Gastroesophageal sphincter (tissue), 4 donors: ENCODE data around the gene RCAN3. TPM values are rescaled to one million over a fixed set of nuclear protein-coding genes. Genes with fewer than 3 reads are reported as not detected.

Experiments used
- ATAC-seq: fragments of 150-250 bp; one replicate; pipeline ENCODE4 v1.9.1; 2016; ENCODE audit warnings: mild to moderate bottlenecking, moderate library complexity
- H3K27ac ChIP-seq, 4 donors: fragments of 200-600 bp; sonication (generic) in 3 of 4; 1 replicate in 3 of 4; 2 replicates in 1 of 4; pipeline ENCODE4 v1.5.1; 2016 to 2019
- H3K27me3 ChIP-seq: fragments of 200-600 bp; sonication (generic); one replicate; pipeline ENCODE4 v1.5.1; 2019
- H3K36me3 ChIP-seq, 2 donors: fragments of 200-600 bp; sonication (generic); one replicate each; pipeline ENCODE4 v1.5.1; 2019; ENCODE audit warnings: control low read depth in 1 of 2
- H3K4me1 ChIP-seq, 3 donors: fragments of 200-600 bp; sonication (generic); 1 replicate in 2 of 3; 2 replicates in 1 of 3; pipeline ENCODE4 v1.5.1; 2016 to 2019; ENCODE audit warnings: control low read depth in 2 of 3
- H3K4me3 ChIP-seq, 2 donors: fragments of 200-600 bp; sonication (generic); one replicate each; pipeline ENCODE4 v1.5.1; 2019; ENCODE audit warnings: mild to moderate bottlenecking in 1 of 2, moderate library complexity in 1 of 2
- H3K9me3 ChIP-seq, 3 donors: fragments of 200-600 bp; sonication (generic); one replicate each; pipeline ENCODE4 v1.5.1; 2017 to 2019; ENCODE audit warnings: control low read depth in 2 of 3
- CTCF ChIP-seq, 4 experiments: fragments of 200-600 bp in 2 of 4; fragments of 450-650 bp in 2 of 4; sonication (generic) in 1 of 4; IDR thresholded peaks; one replicate each; pipeline ENCODE4 v1.5.1; 2017 to 2019; ENCODE audit warnings: antibody characterized with exemption in 4 of 4, mild to moderate bottlenecking in 2 of 4, moderate library complexity in 2 of 4
- EP300 ChIP-seq: sonication (generic); formaldehyde crosslinking; IDR thresholded peaks from one replicate; pipeline ENCODE4 v1.6.1; 2017; ENCODE audit warnings: antibody characterized with exemption, mild to moderate bottlenecking
- POLR2A ChIP-seq, 2 donors: fragments of 450-650 bp; IDR thresholded peaks; one replicate each; pipeline ENCODE4 v1.6.1; 2017; ENCODE audit warnings: antibody characterized with exemption in 2 of 2, mild to moderate bottlenecking in 2 of 2, moderate library complexity in 1 of 2
- POLR2AphosphoS5 ChIP-seq: sonication (generic); formaldehyde crosslinking; IDR thresholded peaks from one replicate; pipeline ENCODE4 v1.6.1; 2017; ENCODE audit warnings: antibody characterized with exemption
- WGBS, 2 donors: methylation state at CpG; one replicate each; pipeline ENCODE4 v1.1.5; 2018; ENCODE audit warnings: low coverage in 1 of 2; 5-methylcytosine and 5-hydroxymethylcytosine counted together
- total RNA-seq, 4 donors: library from RNA; depleted of rRNA; stranded (reverse); fragments of >200 nt; gene quantifications; one replicate each; pipeline ENCODE4 v1.1.0, GENCODE V29; 2016

The RCAN3 gene
- total RNA-seq, 4 donors from 2014 or later, result 9.0 to 12.7 (median 11.5) TPM

GRCh38 chr1:24564695-24565094, 62.1 kb downstream of the RCAN3 start:
- H3K9me3 ChIP-seq, result no peaks in the 10 kb centered on the region
- 57 to 70% methylated on average over 2 of the region's 2 CpGs for WGBS, 2 donors

DNA sequence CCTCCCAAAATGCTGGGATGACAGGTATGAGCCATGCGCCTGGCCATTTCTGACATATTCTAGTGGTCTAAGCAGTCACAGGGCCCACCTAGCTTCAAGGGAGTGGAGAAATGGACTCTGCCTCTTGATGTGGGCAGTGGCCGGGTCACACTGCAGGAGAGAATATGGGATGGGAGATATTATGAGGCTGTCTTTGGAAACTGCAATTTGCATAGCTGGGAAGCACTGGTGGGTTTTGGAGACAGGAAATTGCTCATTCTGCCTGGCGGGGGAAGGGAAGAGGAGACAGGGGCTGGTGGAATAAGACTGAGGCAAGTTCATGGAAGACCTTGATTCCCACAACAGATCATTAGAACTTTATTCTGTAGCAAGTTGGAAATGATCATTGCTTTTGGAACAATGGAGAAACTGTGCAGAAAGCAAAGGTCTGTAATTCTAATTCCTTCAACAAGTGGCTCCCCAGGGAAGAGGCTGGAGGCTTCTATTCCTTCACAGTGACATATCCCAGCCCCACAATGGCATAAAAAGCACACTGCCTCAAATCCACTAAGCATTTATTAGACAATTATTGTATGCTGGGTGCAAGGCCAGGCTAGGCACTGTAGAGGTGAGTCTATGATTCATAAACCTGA, 63.7 kb downstream of the RCAN3 start:
- H3K27me3 ChIP-seq, result peaks cover 7% of the 10 kb centered on the region
- no peak for ATAC-seq
- H3K4me3 ChIP-seq, result no peak overlapping the region
- peaks cover 0 to 5% (median 0%) of the 10 kb centered on the region in 3 donors for H3K4me1 ChIP-seq
- 63 to 70% methylated on average over 1 to 2 of the region's 3 CpGs for WGBS, 2 donors
- no peak overlapping the region for H3K27ac ChIP-seq
- no peaks in the 10 kb centered on the region for H3K36me3 ChIP-seq
- TF ChIP-seq CTCF (IDR thresholded peaks at IDR 0.05), result no peak
- no peak for TF ChIP-seq POLR2AphosphoS5
- TF ChIP-seq POLR2A (IDR thresholded peaks at IDR 0.05), result no peak
- TF ChIP-seq EP300, result no peak
- H3K9me3 ChIP-seq, result no peaks in the 10 kb centered on the region

More at GRCh38 chr1:24564695-24565094, 62.1 kb downstream of the RCAN3 start:
- no peaks in the 10 kb centered on the region for H3K36me3 ChIP-seq
- ATAC-seq, result no peak
- H3K4me3 ChIP-seq, result no peak overlapping the region
- peaks cover 9% of the 10 kb centered on the region for H3K27me3 ChIP-seq
- peaks cover 0 to 5% (median 0%) of the 10 kb centered on the region in 3 donors for H3K4me1 ChIP-seq
- TF ChIP-seq CTCF (IDR thresholded peaks at IDR 0.05) (no peak), POLR2AphosphoS5 (no peak), EP300 (no peak), POLR2A (IDR thresholded peaks at IDR 0.05) (no peak)
- H3K27ac ChIP-seq, result no peak overlapping the region

DNA sequence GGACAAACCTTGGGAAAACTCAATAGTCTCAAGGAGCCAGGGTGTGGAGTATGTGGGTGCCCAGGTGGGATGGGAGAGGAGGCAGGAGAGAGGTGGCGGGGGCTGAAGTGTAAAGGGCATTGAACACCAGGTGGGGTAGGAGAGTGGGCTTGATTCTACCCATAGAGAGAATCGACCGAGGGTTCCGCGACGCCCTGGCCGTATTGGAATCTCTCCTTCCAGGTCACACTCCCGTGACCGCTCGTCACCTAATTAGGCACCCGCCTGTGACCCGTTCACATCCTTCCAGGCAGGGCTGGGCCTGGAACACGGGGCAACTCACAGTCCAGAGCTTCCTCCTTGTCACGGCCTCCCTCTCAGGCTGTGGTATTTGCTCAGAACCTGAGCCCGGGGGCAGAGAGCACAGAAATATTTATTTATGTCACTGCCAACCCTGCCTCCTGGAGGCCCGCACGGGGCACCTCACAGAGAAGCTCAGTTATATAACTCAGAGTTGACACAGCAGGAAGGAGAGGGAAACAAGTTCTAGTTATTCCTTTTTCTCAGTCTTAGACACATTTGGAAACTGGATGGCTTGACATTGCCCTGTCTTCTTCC, 65.3 kb downstream of the RCAN3 start:
- 62 to 64% methylated on average over 7 to 10 of the region's 17 CpGs for WGBS, 2 donors
- ATAC-seq, result no peak

DNA sequence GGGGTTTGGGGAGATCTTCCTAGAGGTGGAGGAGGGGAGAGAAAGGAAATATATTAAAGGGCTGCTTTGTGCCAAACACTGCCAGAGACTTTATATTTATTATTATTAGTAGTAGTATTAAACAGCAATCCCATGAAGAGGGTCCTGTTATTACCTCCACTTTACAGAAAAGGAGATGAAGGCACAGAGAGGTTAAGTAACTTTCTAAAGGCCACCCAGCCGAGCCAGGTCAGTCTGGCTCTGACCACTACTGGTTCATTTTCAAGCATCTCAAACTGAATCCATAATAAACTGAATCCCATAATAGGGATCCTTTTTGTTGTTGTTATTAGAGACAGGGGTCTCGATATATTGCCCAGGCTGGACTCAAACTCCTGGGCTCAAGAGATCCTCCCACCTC, 65.8 kb downstream of the RCAN3 start:
- WGBS, 2 donors, result 90 to 100% methylated on average over 1 to 2 of the region's 2 CpGs
- Histone ChIP-seq H3K27ac (no peak overlapping the region), H3K9me3 (no peaks in the 10 kb centered on the region), H3K27me3 (no peaks in the 10 kb centered on the region), H3K36me3 (no peaks in the 10 kb centered on the region), H3K4me1 (peaks cover 0 to 5% (median 0%) of the 10 kb centered on the region in 3 donors), H3K4me3 (no peak overlapping the region)
- no peak for ATAC-seq
- TF ChIP-seq POLR2A (IDR thresholded peaks at IDR 0.05), result no peak
- TF ChIP-seq CTCF (IDR thresholded peaks at IDR 0.05), result no peak
- TF ChIP-seq EP300, result no peak
- TF ChIP-seq POLR2AphosphoS5, result no peak

More for the DNA sequence above, 65.3 kb downstream of the RCAN3 start:
- no peak overlapping the region for H3K27ac ChIP-seq
- no peaks in the 10 kb centered on the region for H3K27me3 ChIP-seq
- H3K36me3 ChIP-seq, result no peaks in the 10 kb centered on the region
- H3K4me1 ChIP-seq, result peaks cover 0 to 5% (median 0%) of the 10 kb centered on the region in 3 donors
- no peak overlapping the region for H3K4me3 ChIP-seq
- no peaks in the 10 kb centered on the region for H3K9me3 ChIP-seq
- TF ChIP-seq POLR2A (IDR thresholded peaks at IDR 0.05), result no peak
- no peak for TF ChIP-seq POLR2AphosphoS5
- TF ChIP-seq EP300, result no peak
- TF ChIP-seq CTCF (IDR thresholded peaks at IDR 0.05), result no peak
